NB4 (cell line): ENCODE results near the gene MPP4.

Experiments used
- CTCF ChIP-seq: IDR thresholded peaks from one replicate; pipeline ENCODE4 v1.5.1; 2012; ENCODE audit warnings: low read depth, low read length
- MAX ChIP-seq: IDR thresholded peaks from 2 replicates; pipeline ENCODE4 v1.6.1; 2011; ENCODE audit warnings: low read depth, low read length
- MYC ChIP-seq: IDR thresholded peaks from 2 replicates; pipeline ENCODE4 v1.6.1; 2011; ENCODE audit warnings: low read depth, low read length
- POLR2A ChIP-seq: IDR thresholded peaks from 2 replicates; pipeline ENCODE4 v1.6.1; 2011; ENCODE audit warnings: mild to moderate bottlenecking; ENCODE audit not compliant: insufficient read length; ENCODE audit errors: extremely low read depth

GRCh38 chr2:201696151-201696659, 2.2 kb downstream of the MPP4 start:
- TF ChIP-seq CTCF (no peak), MAX (no peak), POLR2A (no peak), MYC (no peak)
